ENCODE data around the gene IQGAP1. TPM values are rescaled to one million over a fixed set of nuclear protein-coding genes. Genes with fewer than 3 reads are reported as not detected.

The IQGAP1 gene
- polyA plus RNA-seq, 1 donor (not counting 4 experiments of a cell fraction or from before 2014, with no cell fraction given), result 310 TPM

- dilution Hi-C loops (cut with MboI; ENCODE audit: extremely low pct_ligation_motif_present, low sequenced_read_pairs), result no loop called here
- no peak for DNase-seq (ENCODE audit: low read depth, low spot score)
- peaks cover 25 to 30% of the 10 kb centered on the region in 2 experiments for H3K36me3 ChIP-seq (ENCODE audit: control insufficient read depth in 2 of 2, extremely low read depth in 1 of 2, insufficient read depth in 2 of 2, low read length in 2 of 2)
- H3K27me3 ChIP-seq (ENCODE audit: control insufficient read depth, extremely low read depth, insufficient read depth, low read length), result no peaks in the 10 kb centered on the region
- no peak overlapping the region for H3K4me2 ChIP-seq (ENCODE audit: control insufficient read depth, extremely low read depth, insufficient read depth, low read depth, low read length)
- no peak overlapping the region for H2AFZ ChIP-seq (ENCODE audit: control insufficient read depth, low read length)
- no peak overlapping the region for H3K27ac ChIP-seq (ENCODE audit: control insufficient read depth, insufficient read depth, low read length)
- FAIRE-seq, result no peak
- H3K9me3 ChIP-seq (ENCODE audit: control insufficient read depth, low read depth, low read length), result no peaks in the 10 kb centered on the region
- no peak overlapping the region for H3K9ac ChIP-seq (ENCODE audit: control insufficient read depth, extremely low read depth, insufficient read depth, low read length)
- H3K9me1 ChIP-seq (ENCODE audit: control insufficient read depth, extremely low read depth, insufficient read depth, low read length), result no peaks in the 10 kb centered on the region
- H3K79me2 ChIP-seq (ENCODE audit: control insufficient read depth, insufficient read depth, low read length), result peaks cover 43% of the 10 kb centered on the region
- no peak overlapping the region for H3K4me3 ChIP-seq (ENCODE audit: control insufficient read depth in 2 of 3, extremely low read depth in 1 of 3, insufficient read depth in 2 of 3, low read depth in 1 of 3, low read length in 3 of 3)
- no peaks in the 10 kb centered on the region for H3K4me1 ChIP-seq (ENCODE audit: control insufficient read depth, extremely low read depth, insufficient read depth, low read length)
- no peak for TF ChIP-seq CTCF (optimal IDR thresholded peaks at IDR 0.05 in 1 of 3, IDR thresholded peaks at IDR 0.05 in 1 of 3, conservative IDR thresholded peaks at IDR 0.05 in 1 of 3; ENCODE audit: extremely low read depth in 1 of 3, insufficient read depth in 2 of 3, low read length in 3 of 3)
- TF ChIP-seq EZH2 (IDR thresholded peaks at IDR 0.05; ENCODE audit: low read length), result no peak
- H4K20me1 ChIP-seq (ENCODE audit: control insufficient read depth, extremely low read depth, insufficient read depth, low read length), result no peaks in the 10 kb centered on the region
Measured at GRCh38 chr15:90460142-90460824, 72.2 kb downstream of the IQGAP1 start.

- no peaks in the 10 kb centered on the region for H4K20me1 ChIP-seq (ENCODE audit: control insufficient read depth, extremely low read depth, insufficient read depth, low read length)
- dilution Hi-C loops (cut with MboI; ENCODE audit: extremely low pct_ligation_motif_present, low sequenced_read_pairs), result no loop called here
- FAIRE-seq (no peak), DNase-seq (ENCODE audit: low read depth, low spot score) (no peak)
- no peak overlapping the region for H3K4me2 ChIP-seq (ENCODE audit: control insufficient read depth, extremely low read depth, insufficient read depth, low read depth, low read length)
- H3K27me3 ChIP-seq (ENCODE audit: control insufficient read depth, extremely low read depth, insufficient read depth, low read length), result no peaks in the 10 kb centered on the region
- H2AFZ ChIP-seq (ENCODE audit: control insufficient read depth, low read length), result no peak overlapping the region
- no peaks in the 10 kb centered on the region for H3K9me3 ChIP-seq (ENCODE audit: control insufficient read depth, low read depth, low read length)
- H3K36me3 ChIP-seq (ENCODE audit: control insufficient read depth in 2 of 2, extremely low read depth in 1 of 2, insufficient read depth in 2 of 2, low read length in 2 of 2), result peaks cover 25 to 29% of the 10 kb centered on the region in 2 experiments
- H3K9ac ChIP-seq (ENCODE audit: control insufficient read depth, extremely low read depth, insufficient read depth, low read length), result no peak overlapping the region
- H3K27ac ChIP-seq (ENCODE audit: control insufficient read depth, insufficient read depth, low read length), result no peak overlapping the region
- H3K9me1 ChIP-seq (ENCODE audit: control insufficient read depth, extremely low read depth, insufficient read depth, low read length), result no peaks in the 10 kb centered on the region
- H3K4me3 ChIP-seq (ENCODE audit: control insufficient read depth in 2 of 3, extremely low read depth in 1 of 3, insufficient read depth in 2 of 3, low read depth in 1 of 3, low read length in 3 of 3), result no peak overlapping the region
- peaks cover 46% of the 10 kb centered on the region for H3K79me2 ChIP-seq (ENCODE audit: control insufficient read depth, insufficient read depth, low read length)
- no peaks in the 10 kb centered on the region for H3K4me1 ChIP-seq (ENCODE audit: control insufficient read depth, extremely low read depth, insufficient read depth, low read length)
- TF ChIP-seq CTCF (optimal IDR thresholded peaks at IDR 0.05 in 1 of 3, IDR thresholded peaks at IDR 0.05 in 1 of 3, conservative IDR thresholded peaks at IDR 0.05 in 1 of 3; ENCODE audit: extremely low read depth in 1 of 3, insufficient read depth in 2 of 3, low read length in 3 of 3) (no peak), EZH2 (IDR thresholded peaks at IDR 0.05; ENCODE audit: low read length) (no peak)
Measured at GRCh38 chr15:90463381-90463780, 75.3 kb downstream of the IQGAP1 start.
